Transverse colon (tissue), 4 donors: Measurements from ENCODE around the gene RNF38. TPM values are rescaled to one million over a fixed set of nuclear protein-coding genes. Genes with fewer than 3 reads are reported as not detected.
A peak's percentile ranks its signal among the peaks of the same experiment; 100 is the strongest.
"Not testable (repeated sequence)": the region's sequence is repeated elsewhere in the genome, so short reads cannot be mapped to it uniquely, and the experiment has no call there.

Experiments
- DNase-seq: peaks from one replicate; pipeline ENCODE4 v3.0.0-alpha.2; 2019
- H3K27ac ChIP-seq, 4 donors: fragments of 200-600 bp; sonication (generic); 2 replicates each; pipeline ENCODE4 v1.5.1; 2016 to 2018; ENCODE audit warnings: inconsistent platforms in 4 of 4
- H3K27me3 ChIP-seq: fragments of 200-600 bp; sonication (generic); 2 replicates; pipeline ENCODE4 v1.5.1; 2017; ENCODE audit warnings: inconsistent platforms
- H3K36me3 ChIP-seq, 4 donors: fragments of 200-600 bp; sonication (generic); 2 replicates each; pipeline ENCODE4 v1.5.1; 2017 to 2019; ENCODE audit warnings: inconsistent platforms in 4 of 4
- H3K4me1 ChIP-seq, 4 donors: fragments of 200-600 bp; sonication (generic); 2 replicates each; pipeline ENCODE4 v1.5.1; 2017 to 2020; ENCODE audit warnings: inconsistent platforms in 4 of 4
- H3K4me3 ChIP-seq, 4 donors: fragments of 200-600 bp; sonication (generic); 1 replicate in 1 of 4; 2 replicates in 3 of 4; pipeline versions ENCODE4 v1.5.1 to v1.6.1; 2017 to 2019; ENCODE audit warnings: inconsistent platforms in 4 of 4
- H3K9me3 ChIP-seq, 2 donors: fragments of 200-600 bp; sonication (generic); 2 replicates each; pipeline ENCODE4 v1.5.1; 2017 to 2019; ENCODE audit warnings: inconsistent platforms in 2 of 2
- CTCF ChIP-seq, 5 experiments: fragments of 200-600 bp in 3 of 5; fragments of 450-650 bp in 2 of 5; sonication (generic) in 3 of 5; IDR thresholded peaks; 1 replicate in 2 of 5; 2 replicates in 3 of 5; pipeline ENCODE4 v1.5.1; 2016 to 2017; ENCODE audit warnings: antibody characterized with exemption in 5 of 5, inconsistent platforms in 3 of 5, mild to moderate bottlenecking in 2 of 5, moderate library complexity in 1 of 5
- EP300 ChIP-seq: sonication (generic); formaldehyde crosslinking; IDR thresholded peaks from one replicate; pipeline ENCODE4 v1.6.1; 2017; ENCODE audit warnings: antibody characterized with exemption, low read depth
- POLR2A ChIP-seq: fragments of 450-650 bp; IDR thresholded peaks from one replicate; pipeline ENCODE4 v1.6.1; 2016; ENCODE audit warnings: antibody characterized with exemption, mild to moderate bottlenecking, moderate library complexity
- POLR2AphosphoS5 ChIP-seq, 3 donors: sonication (generic); formaldehyde crosslinking; IDR thresholded peaks; one replicate each; pipeline ENCODE4 v1.6.1; 2016; ENCODE audit warnings: antibody characterized with exemption in 3 of 3
- WGBS, 2 donors: methylation state at CpG; one replicate each; pipeline ENCODE4 v1.1.5; 2018; ENCODE audit warnings: low coverage in 1 of 2; 5-methylcytosine and 5-hydroxymethylcytosine counted together
- in situ Hi-C, 4 donors: fragments of 200-750 bp; cut with MboI; loops; one replicate each; pipeline versions ENCODE4 v1.15.0 to v1.15.1; 2017; ENCODE audit warnings: low sequenced_read_pairs in 3 of 4, low pct_ligation_motif_present in 1 of 4, low pct_unique_long_range_greater_than_20kb in 1 of 4
- intact Hi-C: fragments of 100-400 bp; cut with DNase I; formaldehyde crosslinking; loops from one replicate; pipeline ENCODE4 v1.15.1; 2023; ENCODE audit warnings: low total_unique reads
- total RNA-seq, 4 donors: library from RNA; depleted of rRNA; stranded (reverse); fragments of >200 nt; gene quantifications; one replicate each; pipeline ENCODE4 v1.1.0, GENCODE V29; 2016

The RNF38 gene
- total RNA-seq, 4 donors from 2014 or later, result 13.8 to 86.8 (median 25.1) TPM

GRCh38 chr9:36415822-36416525, 15.9 kb upstream of the RNF38 start:
- Histone ChIP-seq H3K27ac (no peak overlapping the region), H3K36me3 (no peaks in the 10 kb centered on the region), H3K4me3 (no peak overlapping the region), H3K9me3 (no peaks in the 10 kb centered on the region), H3K27me3 (no peaks in the 10 kb centered on the region), H3K4me1 (peaks cover 0 to 14% (median 11%) of the 10 kb centered on the region in 4 donors)
- TF ChIP-seq CTCF (IDR thresholded peaks at IDR 0.05), result no peak
- TF ChIP-seq POLR2A, result no peak
- TF ChIP-seq POLR2AphosphoS5 (IDR thresholded peaks at IDR 0.05), result no peak
- in situ Hi-C loops, result loop anchor here in 1 of 4 donors (25.0 kb wide), 1 partner anchor 321 kb away; no protein-coding TSS in a partner anchor
- intact Hi-C loops, result no loop called here
- WGBS, 2 donors, result 96 to 97% methylated on average over 6 to 11 of the region's 11 CpGs
- no peak for DNase-seq

GRCh38 chr9:36411410-36411809, 11.3 kb upstream of the RNF38 start:
- peaks cover 0 to 12% (median 0%) of the 10 kb centered on the region in 4 donors for H3K4me1 ChIP-seq
- intact Hi-C loops, H3K36me3 ChIP-seq, DNase-seq, H3K27ac ChIP-seq, H3K9me3 ChIP-seq, H3K27me3 ChIP-seq, H3K4me3 ChIP-seq: not testable (repeated sequence)
- WGBS, 2 donors, result 93 to 94% methylated on average over 3 of the region's 3 CpGs
- in situ Hi-C loops, result loop anchor here in 1 of 4 donors (25.0 kb wide), 1 partner anchor 326 kb away; no protein-coding TSS in a partner anchor

- H3K27me3 ChIP-seq, H3K4me3 ChIP-seq, H3K9me3 ChIP-seq, DNase-seq, H3K27ac ChIP-seq, H3K36me3 ChIP-seq: not testable (repeated sequence)
- in situ Hi-C loops, result loop anchor here (5.0 to 25.0 kb wide), 6 partner anchors 46 to 328 kb away; no protein-coding TSS in a partner anchor
- intact Hi-C loops, result loop anchor here (10.0 kb wide), 1 partner anchor 76 kb away; no protein-coding TSS in a partner anchor
- H3K4me1 ChIP-seq, result peaks cover 0 to 12% (median 0%) of the 10 kb centered on the region in 4 donors
- WGBS, 2 donors, result 90 to 95% methylated on average over 3 to 4 of the region's 4 CpGs
Observed at GRCh38 chr9:36409076-36409475, 9.0 kb upstream of the RNF38 start.

GRCh38 chr9:36407122-36407723, 7.2 kb upstream of the RNF38 start:
- no peaks in the 10 kb centered on the region for H3K27me3 ChIP-seq
- TF ChIP-seq POLR2AphosphoS5 (IDR thresholded peaks at IDR 0.05) (no peak), CTCF (IDR thresholded peaks at IDR 0.05) (peak; percentile 90 to 97 (median 94))
- H3K9me3 ChIP-seq, result no peaks in the 10 kb centered on the region
- in situ Hi-C loops (loop anchor here (5.0 to 25.0 kb wide), 6 partner anchors 48 to 330 kb away; no protein-coding TSS in a partner anchor), intact Hi-C loops (loop anchor here (1.0 to 10.0 kb wide), 2 partner anchors 78 to 148 kb away; no protein-coding TSS in a partner anchor)
- peaks cover 0 to 16% (median 0%) of the 10 kb centered on the region in 4 donors for H3K4me1 ChIP-seq
- H3K27ac ChIP-seq, result peak overlapping the region in 2 of 4 donors; percentile 27 to 40
- WGBS, 2 donors, result 0 to 34% methylated on average over 1 to 4 of the region's 4 CpGs
- H3K4me3 ChIP-seq, result no peak overlapping the region
- H3K36me3 ChIP-seq, result no peaks in the 10 kb centered on the region
- peak; percentile 54 for DNase-seq

GRCh38 chr9:36402536-36402935, 2.5 kb upstream of the RNF38 start:
- Histone ChIP-seq H3K36me3 (no peaks in the 10 kb centered on the region), H3K27ac (peak overlapping the region in 2 of 4 donors; percentile 99 to 100), H3K9me3 (no peaks in the 10 kb centered on the region), H3K27me3 (no peaks in the 10 kb centered on the region), H3K4me3 (no peak overlapping the region), H3K4me1 (peaks cover 4 to 44% (median 20%) of the 10 kb centered on the region in 4 donors)
- in situ Hi-C loops, result loop anchor here in 3 of 4 donors (10.0 to 25.0 kb wide), 4 partner anchors 52 to 335 kb away; no protein-coding TSS in a partner anchor
- no peak for DNase-seq
- no peak for TF ChIP-seq CTCF (IDR thresholded peaks at IDR 0.05)
- no peak for TF ChIP-seq POLR2A
- TF ChIP-seq POLR2AphosphoS5 (IDR thresholded peaks at IDR 0.05), result no peak
- TF ChIP-seq EP300, result no peak
- 60 to 90% methylated on average over 1 to 3 of the region's 3 CpGs for WGBS, 2 donors
- intact Hi-C loops, result loop anchor here (10.0 kb wide), 1 partner anchor 82 kb away; no protein-coding TSS in a partner anchor
